Hepatocyte (in vitro differentiated cells): Measurements from ENCODE around the gene HRH1.

Experiments
- EZH2 ChIP-seq: fragments of 200-600 bp; sonication (generic); IDR thresholded peaks from 2 replicates; pipeline ENCODE4 v1.6.1; 2016; ENCODE audit warnings: antibody characterized with exemption, mild to moderate bottlenecking, borderline replicate concordance
- EZH2phosphoT487 ChIP-seq: fragments of 200-600 bp; sonication (generic); IDR thresholded peaks from one replicate; pipeline ENCODE4 v1.6.1; 2018; ENCODE audit warnings: antibody characterized with exemption, mild to moderate bottlenecking, low read depth, moderate library complexity; ENCODE audit not compliant: unreplicated experiment, severe bottlenecking
- TF ChIP-seq, protein P1 (sequence below): fragments of 200-600 bp; sonication (generic); IDR thresholded peaks from 2 replicates; pipeline ENCODE4 v1.5.1; 2016; ENCODE audit warnings: antibody characterized with exemption, mild to moderate bottlenecking; ENCODE audit not compliant: poor library complexity

DNA sequence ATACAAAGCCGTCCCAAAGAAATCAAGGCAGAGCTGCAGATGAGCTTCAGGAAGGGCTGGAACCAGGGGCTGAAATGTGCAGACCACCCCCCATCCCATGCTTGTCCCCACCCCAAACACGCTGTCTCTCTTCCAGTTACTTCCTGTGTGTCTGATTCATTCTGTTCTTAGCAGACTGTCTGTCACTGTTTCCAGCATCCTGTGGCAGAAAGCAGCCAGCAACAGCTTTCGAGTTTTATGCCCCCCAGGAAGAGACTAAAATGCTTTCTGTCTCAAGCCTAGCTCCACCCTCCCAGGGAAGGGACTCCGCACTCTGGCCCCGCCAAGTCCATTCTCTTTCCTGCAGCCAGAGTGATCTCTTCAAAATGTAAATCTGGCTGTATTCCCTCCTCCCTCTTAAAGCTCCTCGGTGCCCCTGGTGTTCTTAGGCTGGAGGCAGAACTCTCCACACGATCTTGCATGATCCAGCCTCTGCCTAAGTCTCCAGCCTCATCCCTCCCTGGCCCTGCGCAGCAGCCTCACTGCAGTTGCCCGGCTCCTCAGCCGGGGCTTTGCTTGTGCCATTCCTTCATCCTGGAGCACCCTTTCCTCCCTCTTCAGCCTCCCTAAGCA, 41.5 kb downstream of the HRH1 start:
- TF ChIP-seq, protein P1, sequence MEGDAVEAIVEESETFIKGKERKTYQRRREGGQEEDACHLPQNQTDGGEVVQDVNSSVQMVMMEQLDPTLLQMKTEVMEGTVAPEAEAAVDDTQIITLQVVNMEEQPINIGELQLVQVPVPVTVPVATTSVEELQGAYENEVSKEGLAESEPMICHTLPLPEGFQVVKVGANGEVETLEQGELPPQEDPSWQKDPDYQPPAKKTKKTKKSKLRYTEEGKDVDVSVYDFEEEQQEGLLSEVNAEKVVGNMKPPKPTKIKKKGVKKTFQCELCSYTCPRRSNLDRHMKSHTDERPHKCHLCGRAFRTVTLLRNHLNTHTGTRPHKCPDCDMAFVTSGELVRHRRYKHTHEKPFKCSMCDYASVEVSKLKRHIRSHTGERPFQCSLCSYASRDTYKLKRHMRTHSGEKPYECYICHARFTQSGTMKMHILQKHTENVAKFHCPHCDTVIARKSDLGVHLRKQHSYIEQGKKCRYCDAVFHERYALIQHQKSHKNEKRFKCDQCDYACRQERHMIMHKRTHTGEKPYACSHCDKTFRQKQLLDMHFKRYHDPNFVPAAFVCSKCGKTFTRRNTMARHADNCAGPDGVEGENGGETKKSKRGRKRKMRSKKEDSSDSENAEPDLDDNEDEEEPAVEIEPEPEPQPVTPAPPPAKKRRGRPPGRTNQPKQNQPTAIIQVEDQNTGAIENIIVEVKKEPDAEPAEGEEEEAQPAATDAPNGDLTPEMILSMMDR = no peak
- TF ChIP-seq EZH2 = no peak
- TF ChIP-seq EZH2phosphoT487 = no peak
